Kasumi-1 (cell line): ENCODE data around the gene MS4A4A.

Experiments used
- DNase-seq, 2 experiments: peaks; one replicate each; lab custom pipeline; 2025; lab: John Stamatoyannopoulos, UW

Gene MS4A4A

GRCh38 chr11:60347084-60347797, 66.8 kb downstream of the MS4A4A start:
- no peak for DNase-seq

GRCh38 chr11:60348116-60348515, 67.7 kb downstream of the MS4A4A start:
- peak in 1 of 2 experiments; percentile 11 for DNase-seq

GRCh38 chr11:60349990-60350389, 69.5 kb downstream of the MS4A4A start:
- DNase-seq, result peak; percentile 51 to 63

- no peak for DNase-seq
Measured at GRCh38 chr11:60357771-60358170, 77.3 kb downstream of the MS4A4A start.
